Measurements from ENCODE around the gene DCST1. TPM values are rescaled to one million over a fixed set of nuclear protein-coding genes. Genes with fewer than 3 reads are reported as not detected.

The DCST1 gene
- total RNA-seq, 1 experiment from 2014 or later: 0.15 TPM

DNA sequence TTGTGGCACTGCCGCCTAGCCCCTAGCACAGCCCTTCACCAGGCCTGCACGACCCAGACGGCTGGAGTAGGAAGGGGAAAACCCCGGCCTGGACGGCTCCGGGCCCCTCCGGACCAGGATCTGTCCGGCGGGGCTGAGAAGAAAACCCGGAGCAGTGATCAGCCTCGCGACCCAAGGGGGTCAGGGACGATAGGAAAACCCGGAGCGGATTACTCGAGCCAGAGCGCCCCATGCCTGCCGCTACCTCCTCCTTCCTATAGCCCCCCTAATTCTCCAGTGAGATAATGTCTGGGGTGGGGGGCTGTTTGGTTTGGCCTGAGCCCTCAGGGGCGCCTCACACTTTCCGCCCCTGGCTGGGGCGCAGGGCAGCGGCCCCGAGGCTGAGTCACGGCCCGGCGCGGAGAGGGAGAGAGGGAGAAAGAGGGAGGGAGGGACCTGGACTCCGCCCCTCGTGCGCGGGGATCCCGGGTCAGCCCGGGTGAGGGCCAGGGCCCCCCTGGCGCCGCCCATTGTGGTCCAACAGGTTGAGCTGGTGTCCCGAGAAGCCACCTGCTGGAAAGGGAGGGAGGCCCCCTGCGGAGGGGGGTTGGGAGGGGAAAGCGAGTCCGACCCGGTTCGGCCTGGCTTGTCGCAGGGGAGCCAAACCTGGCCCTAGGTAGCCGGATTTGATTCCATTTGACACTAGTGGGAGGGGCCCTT, 32.7 kb upstream of the DCST1 start (continued):
- TF ChIP-seq MYBL2 (CRISPR knock-in tag; IDR thresholded peaks at IDR 0.05): peak; percentile 56; the same call in 1 of the 2 replicates
- TF ChIP-seq SOX15 (CRISPR knock-in tag; IDR thresholded peaks at IDR 0.05): no peak
- 0 out of 2 replicates have a peak, but pooled peaks have one; percentile 38 for TF ChIP-seq TEAD1 (CRISPR knock-in tag; IDR thresholded peaks at IDR 0.05)
- TF ChIP-seq GABPB1 (CRISPR knock-in tag; IDR thresholded peaks at IDR 0.05): peak; percentile 22; the same call in 1 of the 2 replicates
- peak; percentile 55; the same call in 1 of the 2 replicates for TF ChIP-seq TEAD4 (CRISPR knock-in tag; IDR thresholded peaks at IDR 0.05)

- Mint-ChIP-seq H3K4me3 (peak overlapping the region; percentile 88), H3K4me1 (peaks cover 34% of the 10 kb centered on the region), H3K27me3 (ENCODE audit: low read depth) (no peaks in the 10 kb centered on the region; the same call in 1 of the 2 replicates), H3K9me3 (no peaks in the 10 kb centered on the region), H3K36me3 (no peaks in the 10 kb centered on the region), H3K27ac (peak overlapping the region; percentile 63; the same call in 1 of the 2 replicates)
- TF ChIP-seq ZNF425 (CRISPR knock-in tag; conservative IDR thresholded peaks at IDR 0.05) (no peak), MXD4 (CRISPR knock-in tag; IDR thresholded peaks at IDR 0.05; ENCODE audit: borderline replicate concordance) (no peak)
- TF ChIP-seq, protein P1, sequence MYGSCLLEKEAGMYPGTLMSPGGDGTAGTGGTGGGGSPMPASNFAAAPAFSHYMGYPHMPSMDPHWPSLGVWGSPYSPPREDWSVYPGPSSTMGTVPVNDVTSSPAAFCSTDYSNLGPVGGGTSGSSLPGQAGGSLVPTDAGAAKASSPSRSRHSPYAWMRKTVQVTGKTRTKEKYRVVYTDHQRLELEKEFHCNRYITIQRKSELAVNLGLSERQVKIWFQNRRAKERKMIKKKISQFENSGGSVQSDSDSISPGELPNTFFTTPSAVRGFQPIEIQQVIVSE (CRISPR knock-in tag; IDR thresholded peaks at IDR 0.05; ENCODE audit: borderline replicate concordance): no peak
- ATAC-seq: no peak
- CTCF ChIA-PET: interaction anchor here (0.6 to 10.3 kb wide), 16 partner anchors 9 to 172 kb away, joined by 3 to 176 read pairs (median 7); partner anchors contain the start of genes ADAM15, KRTCAP2, LENEP and PBXIP1
- DNase-seq (ENCODE audit: low spot score): no peak
- POLR2A ChIA-PET: interaction anchor here (0.8 to 13.0 kb wide), 5 partner anchors 15 to 30 kb away, joined by 3 to 176 read pairs (median 21); partner anchors contain the start of genes CKS1B, FLAD1 and SHC1
Measured at GRCh38 chr1:155001425-155001674, 32.3 kb upstream of the DCST1 start.

GRCh38 chr1:155001675-155002463, 31.8 kb upstream of the DCST1 start:
- no peaks in the 10 kb centered on the region for H3K36me3 Mint-ChIP-seq
- CTCF ChIA-PET: interaction anchor here (0.6 to 10.3 kb wide), 22 partner anchors 9 to 171 kb away, joined by 3 to 176 read pairs (median 6); partner anchors contain the start of genes ADAM15, KRTCAP2, LENEP and PBXIP1
- peak overlapping the region; percentile 88 for H3K4me3 Mint-ChIP-seq
- H3K27me3 Mint-ChIP-seq (ENCODE audit: low read depth): no peaks in the 10 kb centered on the region; the same call in 1 of the 2 replicates
- peaks cover 39% of the 10 kb centered on the region for H3K4me1 Mint-ChIP-seq
- H3K9me3 Mint-ChIP-seq: no peaks in the 10 kb centered on the region
- peak overlapping the region; percentile 57; the same call in 1 of the 2 replicates for H3K27ac Mint-ChIP-seq
- POLR2A ChIA-PET: interaction anchor here (0.8 to 13.0 kb wide), 5 partner anchors 14 to 31 kb away, joined by 3 to 176 read pairs (median 21); partner anchors contain the start of genes CKS1B, FLAD1 and SHC1
- DNase-seq (ENCODE audit: low spot score) (peak; percentile 100), ATAC-seq (peak; percentile 73)
- TF ChIP-seq IRF2 (CRISPR knock-in tag; IDR thresholded peaks at IDR 0.05; ENCODE audit: borderline replicate concordance, low read depth) (no peak), NFATC4 (CRISPR knock-in tag; IDR thresholded peaks at IDR 0.05) (peak; percentile 43; the same call in 1 of the 2 replicates), PRDM15 (CRISPR knock-in tag; IDR thresholded peaks at IDR 0.05) (peak; percentile 64), NFYB (CRISPR knock-in tag; conservative IDR thresholded peaks at IDR 0.05; ENCODE audit: low read depth) (peak; percentile 94), SP1 (CRISPR knock-in tag; conservative IDR thresholded peaks at IDR 0.05) (peak; percentile 95), AFF4 (CRISPR knock-in tag; IDR thresholded peaks at IDR 0.05; ENCODE audit: borderline replicate concordance) (no peak), SOX15 (CRISPR knock-in tag; IDR thresholded peaks at IDR 0.05) (no peak), IRF1 (CRISPR knock-in tag; IDR thresholded peaks at IDR 0.05) (no peak)
